SJSA1 (cell line): Measurements from ENCODE around the gene IL17REL. TPM values are rescaled to one million over a fixed set of nuclear protein-coding genes. Genes with fewer than 3 reads are reported as not detected.
"Not testable (repeated sequence)": the region's sequence is repeated elsewhere in the genome, so short reads cannot be mapped to it uniquely, and the experiment has no call there.

Experiments
- DNase-seq, 2 experiments: peaks; one replicate each; pipeline ENCODE4 v3.0.0-alpha.2; 2015 to 2020; ENCODE audit warnings: low spot score in 2 of 2, low read depth in 1 of 2
- H3K27ac ChIP-seq: fragments of 250-450 bp; sonication (Bioruptor Pico); 2 replicates; pipeline ENCODE4 v1.5.1; 2020; ENCODE audit warnings: mild to moderate bottlenecking, moderate library complexity
- H3K27me3 ChIP-seq: fragments of 250-450 bp; sonication (Bioruptor Pico); replicated peaks from 2 replicates; pipeline ENCODE4 v1.5.1; 2020; ENCODE audit warnings: mild to moderate bottlenecking, moderate library complexity
- H3K36me3 ChIP-seq: fragments of 250-450 bp; sonication (Bioruptor Pico); 2 replicates; pipeline ENCODE4 v1.5.1; 2020; ENCODE audit warnings: mild to moderate bottlenecking
- H3K4me1 ChIP-seq: fragments of 250-450 bp; sonication (Bioruptor Pico); replicated peaks from 2 replicates; pipeline ENCODE4 v1.6.1; 2021; ENCODE audit warnings: mild to moderate bottlenecking
- H3K4me3 ChIP-seq: fragments of 250-450 bp; sonication (Bioruptor Pico); 2 replicates; pipeline ENCODE4 v1.5.1; 2020; ENCODE audit warnings: mild to moderate bottlenecking
- H3K9me3 ChIP-seq: fragments of 250-450 bp; sonication (Bioruptor Pico); replicated peaks from 2 replicates; pipeline ENCODE4 v1.5.1; 2020; ENCODE audit warnings: mild to moderate bottlenecking
- total RNA-seq: library from RNA; depleted of rRNA; stranded (reverse); fragments of >200 nt; shearing (Covaris generic); gene quantifications from 2 replicates; pipeline ENCODE4 v1.2.3, GENCODE V29; 2014; rRNA removed

The IL17REL gene
- total RNA-seq, 1 experiment from 2014 or later: not detected

- Histone ChIP-seq H3K4me3 (no peak overlapping the region), H3K9me3 (0 out of 2 replicates have a peak, but pooled peaks cover 2% of the 10 kb centered on the region), H3K4me1 (peaks cover 29% of the 10 kb centered on the region), H3K27me3 (no peaks in the 10 kb centered on the region), H3K36me3 (no peaks in the 10 kb centered on the region), H3K27ac (no peak overlapping the region)
- DNase-seq: no peak
Observed at GRCh38 chr22:49948116-49948957, 64.2 kb downstream of the IL17REL start.

- H3K9me3 ChIP-seq: 0 out of 2 replicates have a peak, but pooled peaks cover 2% of the 10 kb centered on the region
- H3K27ac ChIP-seq: no peak overlapping the region
- H3K36me3 ChIP-seq: no peaks in the 10 kb centered on the region
- no peaks in the 10 kb centered on the region for H3K27me3 ChIP-seq
- peaks cover 18% of the 10 kb centered on the region for H3K4me1 ChIP-seq
- no peak for DNase-seq
- H3K4me3 ChIP-seq: no peak overlapping the region
Observed at GRCh38 chr22:49947296-49947622, 65.3 kb downstream of the IL17REL start.

GRCh38 chr22:49946612-49947295 is 65.8 kb downstream of the IL17REL start:
- Histone ChIP-seq H3K4me1 (peaks cover 13% of the 10 kb centered on the region), H3K36me3 (no peaks in the 10 kb centered on the region), H3K27ac (no peak overlapping the region), H3K27me3 (no peaks in the 10 kb centered on the region), H3K9me3 (0 out of 2 replicates have a peak, but pooled peaks cover 2% of the 10 kb centered on the region), H3K4me3 (no peak overlapping the region)
- DNase-seq: no peak

GRCh38 chr22:49945042-49945794 is 67.3 kb downstream of the IL17REL start:
- not testable (repeated sequence) for H3K27me3 ChIP-seq, H3K36me3 ChIP-seq, H3K27ac ChIP-seq, H3K9me3 ChIP-seq, H3K4me1 ChIP-seq, H3K4me3 ChIP-seq, DNase-seq

Other genes starting within 250 kb of the IL17REL start
- 25.1 and 28.2 TPM in 2 replicates for gene BRD1, start 184.9 kb downstream of the IL17REL start, total RNA-seq
- 9.8 and 11.7 TPM in 2 replicates for gene ZBED4, start 158.9 kb downstream of the IL17REL start, total RNA-seq
- 10.6 and 19.6 TPM in 2 replicates for gene ALG12, start 94.3 kb downstream of the IL17REL start, total RNA-seq
- gene CRELD2, start 94.1 kb downstream of the IL17REL start, total RNA-seq: 88.0 and 145 TPM in 2 replicates
- 53.0 and 55.8 TPM in 2 replicates for gene PIM3, start 52.0 kb downstream of the IL17REL start, total RNA-seq
- gene TTLL8, start 45.5 kb upstream of the IL17REL start, total RNA-seq: not detected in 2 replicates
- 0.03 and 0.38 TPM in 2 replicates for gene MLC1, start 72.7 kb upstream of the IL17REL start, total RNA-seq
- 0.97 and 1.7 TPM in 2 replicates for gene MOV10L1, start 77.2 kb upstream of the IL17REL start, total RNA-seq
- 0.13 and 0.58 TPM in 2 replicates for gene PANX2, start 158.0 kb upstream of the IL17REL start, total RNA-seq
- 27.0 and 29.1 TPM in 2 replicates for gene TRABD, start 173.1 kb upstream of the IL17REL start, total RNA-seq
- 16.1 and 25.1 TPM in 2 replicates for gene SELENOO, start 188.2 kb upstream of the IL17REL start, total RNA-seq
- 17.4 and 25.0 TPM in 2 replicates for gene TUBGCP6, start 232.3 kb upstream of the IL17REL start, total RNA-seq
- gene HDAC10, start 238.5 kb upstream of the IL17REL start, total RNA-seq: 15.4 and 30.4 TPM in 2 replicates
- gene MAPK12, start 248.9 kb upstream of the IL17REL start, total RNA-seq: 1.9 and 4.8 TPM in 2 replicates